ENCODE results near the gene SNED1. TPM values are rescaled to one million over a fixed set of nuclear protein-coding genes. Genes with fewer than 3 reads are reported as not detected.

SNED1 gene
- total and polyA plus RNA-seq, 8 donors: 2.0 to 106 (median 16.0) TPM

DNA sequence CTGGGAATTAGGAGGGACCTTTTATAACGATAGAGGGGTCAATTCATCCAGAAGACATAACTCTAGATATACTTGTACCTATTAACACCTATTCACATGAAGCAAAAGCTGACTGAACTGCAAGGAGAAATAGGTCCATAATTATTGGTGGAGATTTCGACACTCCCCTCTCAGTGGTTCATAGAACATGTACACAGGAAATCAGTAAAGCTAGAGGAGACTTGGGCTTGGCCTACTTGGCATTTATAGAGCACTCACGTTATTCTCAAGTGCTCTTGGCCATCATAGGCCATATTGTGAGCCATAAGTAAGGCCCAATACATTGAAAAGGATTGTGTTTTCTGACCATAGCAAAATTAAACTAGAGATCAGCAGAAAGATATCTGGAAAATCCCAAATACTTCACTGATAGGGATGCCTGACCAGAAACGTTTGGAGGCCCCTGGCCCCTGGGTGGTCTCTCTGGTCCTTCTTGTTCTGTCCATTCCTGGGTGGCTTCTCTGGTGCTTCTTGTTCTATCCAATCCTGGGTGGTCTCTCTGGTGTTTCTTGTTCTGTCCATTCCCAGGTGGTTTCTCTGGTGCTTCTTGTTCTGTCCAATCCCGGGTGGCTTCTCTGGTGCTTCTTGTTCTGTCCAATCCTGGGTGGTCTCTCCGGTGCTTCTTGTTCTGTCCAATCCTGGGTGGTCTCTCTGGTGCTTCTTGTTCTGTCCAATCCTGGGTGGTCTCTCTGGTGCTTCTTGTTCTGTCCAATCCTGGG lies 49.0 kb downstream of the SNED1 start:
- H3K9me3 ChIP-seq: peaks cover 0 to 10% (median 3%) of the 10 kb centered on the region in 4 donors
- no peak overlapping the region for H3K27ac ChIP-seq
- DNase-seq: no peak
- intact Hi-C loops (cut with DNase I; ENCODE audit: low total_unique reads): no loop called here
- 75 to 81% (median 76%) methylated on average over 6 of the region's 6 CpGs for WGBS, 5 donors
- H3K4me3 ChIP-seq: no peak overlapping the region
- TF ChIP-seq POLR2AphosphoS5 (IDR thresholded peaks at IDR 0.05) (no peak), POLR2A (IDR thresholded peaks at IDR 0.05) (no peak)
- TF ChIP-seq, protein P1, sequence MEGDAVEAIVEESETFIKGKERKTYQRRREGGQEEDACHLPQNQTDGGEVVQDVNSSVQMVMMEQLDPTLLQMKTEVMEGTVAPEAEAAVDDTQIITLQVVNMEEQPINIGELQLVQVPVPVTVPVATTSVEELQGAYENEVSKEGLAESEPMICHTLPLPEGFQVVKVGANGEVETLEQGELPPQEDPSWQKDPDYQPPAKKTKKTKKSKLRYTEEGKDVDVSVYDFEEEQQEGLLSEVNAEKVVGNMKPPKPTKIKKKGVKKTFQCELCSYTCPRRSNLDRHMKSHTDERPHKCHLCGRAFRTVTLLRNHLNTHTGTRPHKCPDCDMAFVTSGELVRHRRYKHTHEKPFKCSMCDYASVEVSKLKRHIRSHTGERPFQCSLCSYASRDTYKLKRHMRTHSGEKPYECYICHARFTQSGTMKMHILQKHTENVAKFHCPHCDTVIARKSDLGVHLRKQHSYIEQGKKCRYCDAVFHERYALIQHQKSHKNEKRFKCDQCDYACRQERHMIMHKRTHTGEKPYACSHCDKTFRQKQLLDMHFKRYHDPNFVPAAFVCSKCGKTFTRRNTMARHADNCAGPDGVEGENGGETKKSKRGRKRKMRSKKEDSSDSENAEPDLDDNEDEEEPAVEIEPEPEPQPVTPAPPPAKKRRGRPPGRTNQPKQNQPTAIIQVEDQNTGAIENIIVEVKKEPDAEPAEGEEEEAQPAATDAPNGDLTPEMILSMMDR (IDR thresholded peaks at IDR 0.05): no peak
- peaks cover 0 to 58% (median 42%) of the 10 kb centered on the region in 4 donors for H3K36me3 ChIP-seq
- no peaks in the 10 kb centered on the region for H3K27me3 ChIP-seq
- H3K4me1 ChIP-seq: no peaks in the 10 kb centered on the region

DNA sequence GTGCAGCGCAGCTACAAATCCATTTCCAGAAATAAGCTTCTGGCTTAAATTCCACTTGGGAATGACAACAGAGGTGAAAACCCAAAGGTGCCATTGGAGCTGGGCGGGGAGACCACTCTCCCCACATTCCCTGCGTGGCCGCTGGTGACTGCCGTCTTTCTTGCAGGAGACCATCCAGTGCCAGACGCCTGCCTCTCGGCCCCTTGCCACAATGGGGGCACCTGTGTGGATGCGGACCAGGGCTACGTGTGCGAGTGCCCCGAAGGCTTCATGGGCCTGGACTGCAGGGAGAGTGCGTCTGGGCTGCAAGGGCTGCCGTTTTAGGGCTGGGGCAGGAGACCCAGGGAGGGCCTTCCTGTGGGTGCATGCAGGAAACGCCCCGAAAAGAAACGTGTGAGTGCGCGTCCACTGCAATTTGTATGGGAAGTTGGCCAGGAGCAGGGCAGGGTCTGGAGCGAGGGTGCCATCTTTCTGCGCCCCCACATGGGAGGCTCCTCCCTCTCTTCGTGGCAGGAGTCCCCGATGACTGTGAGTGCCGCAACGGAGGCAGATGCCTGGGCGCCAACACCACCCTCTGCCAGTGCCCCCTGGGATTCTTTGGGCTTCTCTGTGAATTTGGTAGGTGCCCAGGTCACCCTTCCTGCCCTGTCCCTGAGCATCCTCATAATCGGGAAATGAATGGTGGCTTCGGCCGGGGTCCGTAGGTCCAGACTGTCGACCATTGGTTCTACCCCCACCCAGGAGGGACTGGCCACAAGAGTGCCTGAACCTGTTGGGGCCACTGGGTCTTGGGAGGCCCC lies 49.9 kb downstream of the SNED1 start:
- no peaks in the 10 kb centered on the region for H3K27me3 ChIP-seq
- no peak overlapping the region for H3K4me3 ChIP-seq
- 90 to 95% (median 93%) methylated on average over 28 to 30 of the region's 30 CpGs for WGBS, 5 donors
- H3K4me1 ChIP-seq: no peaks in the 10 kb centered on the region
- intact Hi-C loops (cut with DNase I; ENCODE audit: low total_unique reads): no loop called here
- DNase-seq: peak in 1 of 2 donors; percentile 0
- peaks cover 0 to 10% (median 3%) of the 10 kb centered on the region in 4 donors for H3K9me3 ChIP-seq
- no peak overlapping the region for H3K27ac ChIP-seq
- peaks cover 0 to 60% (median 50%) of the 10 kb centered on the region in 4 donors for H3K36me3 ChIP-seq
- no peak for TF ChIP-seq POLR2A (IDR thresholded peaks at IDR 0.05)
- TF ChIP-seq POLR2AphosphoS5 (IDR thresholded peaks at IDR 0.05): no peak
- no peak for TF ChIP-seq EP300 (IDR thresholded peaks at IDR 0.05)
- TF ChIP-seq, protein P1 (IDR thresholded peaks at IDR 0.05): no peak

DNA sequence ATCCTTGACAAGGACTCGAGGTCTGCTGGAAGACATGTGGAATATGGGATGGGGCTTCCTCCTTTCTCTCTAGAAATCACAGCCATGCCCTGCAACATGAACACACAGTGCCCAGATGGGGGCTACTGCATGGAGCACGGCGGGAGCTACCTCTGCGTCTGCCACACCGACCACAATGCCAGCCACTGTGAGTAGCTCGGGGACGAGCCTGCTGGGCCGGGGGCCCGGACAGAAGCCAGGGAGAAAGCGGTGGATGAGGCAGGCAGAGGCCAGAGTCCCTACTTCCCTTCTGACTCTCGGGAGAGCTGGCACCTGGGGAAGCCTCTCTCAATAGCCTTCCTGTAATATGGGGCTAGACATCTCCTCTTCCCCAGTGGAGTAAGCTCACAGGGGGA lies 50.5 kb downstream of the SNED1 start:
- Histone ChIP-seq H3K4me1 (no peaks in the 10 kb centered on the region), H3K36me3 (peaks cover 0 to 66% (median 54%) of the 10 kb centered on the region in 4 donors), H3K27me3 (no peaks in the 10 kb centered on the region), H3K4me3 (no peak overlapping the region), H3K9me3 (peaks cover 0 to 10% (median 3%) of the 10 kb centered on the region in 4 donors), H3K27ac (no peak overlapping the region)
- TF ChIP-seq POLR2A (IDR thresholded peaks at IDR 0.05) (no peak), POLR2AphosphoS5 (IDR thresholded peaks at IDR 0.05) (no peak), EP300 (IDR thresholded peaks at IDR 0.05) (no peak)
- TF ChIP-seq, protein P1 (IDR thresholded peaks at IDR 0.05): no peak
- intact Hi-C loops (cut with DNase I; ENCODE audit: low total_unique reads): no loop called here
- 89 to 93% (median 92%) methylated on average over 11 of the region's 11 CpGs for WGBS, 5 donors
- DNase-seq: peak in 1 of 2 donors; percentile 0

DNA sequence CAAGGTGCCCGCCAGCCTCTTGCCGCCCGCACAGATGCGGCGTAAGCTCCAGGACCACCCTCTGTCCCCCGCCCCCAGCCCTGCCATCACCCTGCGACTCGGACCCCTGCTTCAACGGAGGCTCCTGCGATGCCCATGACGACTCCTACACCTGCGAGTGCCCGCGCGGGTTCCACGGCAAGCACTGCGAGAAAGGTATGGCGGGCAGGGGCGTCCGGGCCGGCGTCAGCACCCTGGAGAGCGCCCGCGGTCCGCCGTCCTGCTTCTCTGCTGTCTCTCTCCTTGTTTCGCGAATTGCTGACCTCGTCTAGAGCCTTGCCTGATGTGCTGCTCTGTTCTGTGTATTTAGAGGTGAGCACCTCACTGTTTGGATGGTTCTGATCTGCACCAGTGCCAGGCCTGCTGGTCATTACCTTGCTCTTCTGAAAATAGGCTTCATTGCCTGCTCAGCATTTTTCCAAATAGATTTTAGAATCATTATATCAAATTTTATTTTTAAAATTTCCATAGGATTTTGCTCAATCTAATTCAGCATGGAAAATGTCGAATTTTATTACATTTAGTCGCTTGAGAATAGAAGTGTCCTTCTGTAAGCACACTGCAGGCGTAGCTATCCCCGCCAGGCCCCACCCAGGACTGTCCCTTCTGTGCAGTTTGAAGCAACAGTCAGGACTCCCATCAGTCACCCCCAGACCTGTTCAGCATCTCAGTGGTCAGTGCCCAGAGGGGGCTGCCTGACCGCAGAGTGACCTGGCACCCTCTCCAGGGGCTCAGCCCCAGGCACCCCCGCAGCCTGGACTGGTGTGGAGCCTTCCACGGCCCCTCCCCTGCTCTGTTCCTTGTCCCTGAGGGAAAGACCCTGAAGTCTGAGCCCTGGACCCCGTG lies 51.6 kb downstream of the SNED1 start:
- Histone ChIP-seq H3K27ac (no peak overlapping the region), H3K27me3 (no peaks in the 10 kb centered on the region), H3K4me1 (no peaks in the 10 kb centered on the region), H3K9me3 (peaks cover 0 to 3% (median under 1%) of the 10 kb centered on the region in 4 donors), H3K4me3 (no peak overlapping the region), H3K36me3 (peaks cover 0 to 63% (median 52%) of the 10 kb centered on the region in 4 donors)
- WGBS, 5 donors: 43 to 64% (median 52%) methylated on average over 36 to 38 of the region's 38 CpGs
- intact Hi-C loops (cut with DNase I; ENCODE audit: low total_unique reads): no loop called here
- peak in 1 of 2 donors; percentile 76 for DNase-seq
- TF ChIP-seq POLR2AphosphoS5 (IDR thresholded peaks at IDR 0.05) (no peak), EP300 (IDR thresholded peaks at IDR 0.05) (no peak), POLR2A (IDR thresholded peaks at IDR 0.05) (no peak)
- TF ChIP-seq, protein P1 (IDR thresholded peaks at IDR 0.05): no peak
